ENCODE data around the gene PMPCA. TPM values are rescaled to one million over a fixed set of nuclear protein-coding genes. Genes with fewer than 3 reads are reported as not detected.

Gene PMPCA
- total RNA-seq, 2 experiments from 2014 or later, result 108 to 112 TPM

DNA sequence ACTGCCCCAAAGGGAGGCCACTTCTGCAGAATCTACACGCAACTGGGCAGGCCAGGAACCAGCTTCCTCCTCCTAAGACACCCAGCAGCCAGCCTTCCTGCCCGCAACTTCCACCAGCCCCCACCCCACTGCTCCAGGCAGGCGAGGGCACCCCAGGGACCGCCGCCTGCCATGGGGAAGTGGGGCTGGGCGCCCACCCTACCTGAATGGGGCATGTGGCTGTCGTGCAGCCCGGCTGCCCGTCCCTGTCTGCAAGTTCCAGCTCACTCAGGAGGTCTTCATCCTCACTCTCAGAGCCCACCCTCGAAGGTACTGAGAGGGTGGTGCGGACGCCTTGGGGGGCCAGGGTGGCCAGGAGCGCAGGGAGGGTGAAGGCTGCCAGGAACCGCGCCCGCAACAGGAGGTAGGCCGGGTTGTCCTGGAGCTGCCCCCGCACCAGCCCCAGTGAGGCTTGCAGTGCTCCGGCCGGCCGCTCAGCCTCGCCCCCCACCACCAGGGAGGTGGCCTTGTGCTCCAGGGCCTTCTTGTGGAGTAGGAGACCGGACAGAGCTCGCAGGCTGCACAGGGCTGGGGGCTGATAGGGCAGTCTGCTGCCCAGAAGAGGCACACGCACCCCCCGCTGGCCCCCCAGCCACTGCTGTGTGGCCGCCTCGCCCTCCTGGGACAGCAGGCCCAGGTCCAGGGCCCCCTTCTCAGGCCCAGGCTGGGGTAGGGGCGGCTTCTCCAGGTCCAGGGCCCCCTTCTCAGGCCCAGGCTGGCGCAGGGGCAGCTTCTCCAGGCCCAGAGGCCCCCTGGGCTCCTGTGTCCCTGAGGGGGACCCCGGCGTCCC lies 32.9 kb upstream of the PMPCA start:
- Mint-ChIP-seq H3K27ac (no peak overlapping the region), H3K36me3 (peaks cover 5% of the 10 kb centered on the region), H3K27me3 (no peaks in the 10 kb centered on the region), H3K4me1 (ENCODE audit: low read depth) (no peaks in the 10 kb centered on the region), H3K9me3 (no peaks in the 10 kb centered on the region), H3K4me3 (no peak overlapping the region)
- intact Hi-C loops (cut with micrococcal nuclease), result no loop called here
- CTCF ChIA-PET, result interaction anchor here (1.7 kb wide), 1 partner anchor 14 kb away, joined by 4 read pairs; no protein-coding TSS in a partner anchor
- no peak for DNase-seq
- POLR2A ChIA-PET, result no interaction called here

- ChIA-PET POLR2A (no interaction called here), CTCF (interaction anchor here (1.7 kb wide), 1 partner anchor 13 kb away, joined by 4 read pairs; no protein-coding TSS in a partner anchor)
- intact Hi-C loops (cut with micrococcal nuclease), result no loop called here
- no peaks in the 10 kb centered on the region for H3K4me1 Mint-ChIP-seq (ENCODE audit: low read depth)
- H3K27ac Mint-ChIP-seq, result no peak overlapping the region
- H3K27me3 Mint-ChIP-seq, result no peaks in the 10 kb centered on the region
- peaks cover 8% of the 10 kb centered on the region for H3K36me3 Mint-ChIP-seq
- H3K9me3 Mint-ChIP-seq, result no peaks in the 10 kb centered on the region
- no peak overlapping the region for H3K4me3 Mint-ChIP-seq
- DNase-seq, result no peak
Observed at GRCh38 chr9:136378170-136379002, 32.1 kb upstream of the PMPCA start.

- ChIA-PET POLR2A (no interaction called here), CTCF (no interaction called here)
- DNase-seq, result no peak
- no peak overlapping the region for H3K27ac Mint-ChIP-seq
- H3K4me3 Mint-ChIP-seq, result no peak overlapping the region
- peaks cover 9% of the 10 kb centered on the region for H3K36me3 Mint-ChIP-seq
- no peaks in the 10 kb centered on the region for H3K4me1 Mint-ChIP-seq (ENCODE audit: low read depth)
- no peaks in the 10 kb centered on the region for H3K9me3 Mint-ChIP-seq
- intact Hi-C loops (cut with micrococcal nuclease), result no loop called here
- no peaks in the 10 kb centered on the region for H3K27me3 Mint-ChIP-seq
Observed at GRCh38 chr9:136379003-136379287, 31.5 kb upstream of the PMPCA start.

DNA sequence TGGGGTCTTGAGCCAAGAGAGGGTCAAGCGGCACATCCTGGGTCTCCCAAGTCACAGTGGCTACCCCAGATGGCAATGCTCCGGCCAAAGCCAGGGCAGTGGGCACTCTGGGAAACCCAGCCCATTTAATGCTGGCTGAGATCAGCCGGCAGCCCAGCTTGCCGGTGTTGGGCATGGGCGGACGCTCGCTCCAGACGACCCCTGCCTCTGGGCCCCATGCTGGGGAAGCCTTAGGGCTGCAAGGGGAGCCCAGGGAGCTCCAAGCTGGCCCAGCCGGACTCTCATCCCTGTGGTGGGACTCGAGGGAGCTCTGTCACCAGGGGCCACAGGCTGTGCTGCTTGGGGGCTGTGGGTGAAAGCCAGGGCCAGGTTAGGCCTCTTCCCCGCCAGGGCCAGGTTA lies 31.1 kb upstream of the PMPCA start:
- no peaks in the 10 kb centered on the region for H3K4me1 Mint-ChIP-seq (ENCODE audit: low read depth)
- ChIA-PET POLR2A (no interaction called here), CTCF (no interaction called here)
- no peak for DNase-seq
- no peak overlapping the region for H3K27ac Mint-ChIP-seq
- peaks cover 10% of the 10 kb centered on the region for H3K36me3 Mint-ChIP-seq
- intact Hi-C loops (cut with micrococcal nuclease), result no loop called here
- no peaks in the 10 kb centered on the region for H3K27me3 Mint-ChIP-seq
- H3K9me3 Mint-ChIP-seq, result no peaks in the 10 kb centered on the region
- H3K4me3 Mint-ChIP-seq, result no peak overlapping the region

DNA sequence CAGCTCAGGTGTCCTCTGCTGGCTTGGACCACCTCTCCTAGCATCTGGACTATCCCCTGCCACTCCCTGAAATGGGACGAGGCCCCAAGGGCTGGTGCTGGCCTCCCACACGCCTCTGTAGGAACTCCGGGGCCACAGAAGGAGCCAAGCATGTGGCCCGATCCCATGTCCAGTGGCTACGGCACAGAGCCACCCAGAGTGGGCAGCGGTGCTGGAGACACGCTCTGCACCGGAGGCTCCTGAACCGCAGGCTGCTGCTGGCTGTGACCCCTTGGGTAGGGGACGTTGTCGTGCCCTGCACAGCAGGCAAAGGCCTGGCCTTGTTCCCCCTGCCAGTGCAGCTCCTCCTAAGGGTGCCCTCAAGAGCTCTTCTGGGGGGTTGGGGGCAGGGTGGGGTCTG lies 30.6 kb upstream of the PMPCA start:
- Mint-ChIP-seq H3K9me3 (no peaks in the 10 kb centered on the region), H3K4me3 (no peak overlapping the region), H3K27ac (no peak overlapping the region), H3K4me1 (ENCODE audit: low read depth) (no peaks in the 10 kb centered on the region), H3K27me3 (no peaks in the 10 kb centered on the region), H3K36me3 (peaks cover 15% of the 10 kb centered on the region)
- intact Hi-C loops (cut with micrococcal nuclease), result no loop called here
- POLR2A ChIA-PET, result no interaction called here
- no peak for DNase-seq
- CTCF ChIA-PET, result no interaction called here

DNA sequence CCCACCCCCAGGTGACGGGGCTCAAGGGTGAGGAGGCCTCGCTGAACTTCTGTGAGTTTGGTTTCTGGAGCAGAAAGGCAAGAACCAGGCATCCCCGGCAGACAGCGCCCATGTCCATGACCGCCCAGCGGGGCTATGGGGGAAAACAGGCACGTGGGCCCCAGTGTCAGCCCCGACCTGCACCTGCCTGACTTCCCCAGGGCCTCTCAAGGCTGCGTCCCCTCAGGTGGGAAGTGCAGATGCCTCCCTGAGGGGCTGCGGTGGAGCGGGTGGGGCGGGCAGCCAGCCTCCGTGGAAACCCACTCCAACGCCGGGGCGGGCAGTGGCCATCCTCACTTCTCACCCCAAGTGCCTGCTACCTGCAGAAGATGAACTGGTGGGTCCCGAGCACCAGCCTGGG lies 30.1 kb upstream of the PMPCA start:
- ChIA-PET POLR2A (no interaction called here), CTCF (no interaction called here)
- H3K4me3 Mint-ChIP-seq, result no peak overlapping the region
- H3K27ac Mint-ChIP-seq, result no peak overlapping the region
- intact Hi-C loops (cut with micrococcal nuclease), result no loop called here
- H3K36me3 Mint-ChIP-seq, result peaks cover 16% of the 10 kb centered on the region
- no peak for DNase-seq
- H3K4me1 Mint-ChIP-seq (ENCODE audit: low read depth), result no peaks in the 10 kb centered on the region
- H3K27me3 Mint-ChIP-seq, result no peaks in the 10 kb centered on the region
- no peaks in the 10 kb centered on the region for H3K9me3 Mint-ChIP-seq

- H3K9me3 Mint-ChIP-seq, result no peaks in the 10 kb centered on the region
Observed at GRCh38 chr9:136381311-136381710, 29.1 kb upstream of the PMPCA start.

DNA sequence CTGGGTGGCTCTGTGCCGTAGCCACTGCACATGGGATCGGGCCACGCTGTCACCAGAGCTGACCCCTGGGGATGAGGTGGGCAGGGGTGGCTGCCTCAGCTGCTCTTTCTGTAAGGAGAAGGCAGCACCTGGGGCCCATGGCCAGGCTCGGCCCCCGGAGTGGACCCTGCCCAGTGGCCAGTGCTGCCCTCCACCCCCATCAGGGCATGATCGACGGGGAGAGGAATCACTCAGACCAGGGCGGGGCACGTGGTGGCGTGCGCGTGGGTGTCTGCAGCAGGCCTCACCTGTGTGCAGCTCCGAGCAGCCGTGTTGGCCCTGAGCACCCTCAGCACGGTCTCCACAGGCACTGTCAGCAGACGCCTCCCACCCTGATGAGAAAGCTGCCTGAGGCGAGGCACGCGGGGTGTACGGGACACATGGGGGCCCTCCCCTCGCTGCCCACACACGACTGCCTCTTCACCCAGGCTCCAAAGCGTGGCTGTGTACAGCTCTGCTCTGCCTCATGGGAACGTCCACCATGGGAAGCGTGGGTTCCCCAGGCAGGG lies 28.4 kb upstream of the PMPCA start:
- CTCF ChIA-PET, result interaction anchor here (1.0 kb wide), 1 partner anchor 18 kb away, joined by 3 read pairs; the partner anchor contains the start of gene DNLZ
- POLR2A ChIA-PET, result no interaction called here
- intact Hi-C loops (cut with micrococcal nuclease), result no loop called here
- peaks cover 2% of the 10 kb centered on the region for H3K4me1 Mint-ChIP-seq (ENCODE audit: low read depth)
- no peak overlapping the region for H3K4me3 Mint-ChIP-seq
- no peak overlapping the region for H3K27ac Mint-ChIP-seq
- H3K36me3 Mint-ChIP-seq, result peaks cover 16% of the 10 kb centered on the region
- no peaks in the 10 kb centered on the region for H3K27me3 Mint-ChIP-seq
- no peaks in the 10 kb centered on the region for H3K9me3 Mint-ChIP-seq
- DNase-seq, result no peak

More at GRCh38 chr9:136381311-136381710, 29.1 kb upstream of the PMPCA start:
- H3K36me3 Mint-ChIP-seq, result peaks cover 16% of the 10 kb centered on the region
- CTCF ChIA-PET, result no interaction called here
- intact Hi-C loops (cut with micrococcal nuclease), result no loop called here
- peaks cover 2% of the 10 kb centered on the region for H3K4me1 Mint-ChIP-seq (ENCODE audit: low read depth)
- H3K27me3 Mint-ChIP-seq, result no peaks in the 10 kb centered on the region
- H3K4me3 Mint-ChIP-seq, result no peak overlapping the region
- no peak overlapping the region for H3K27ac Mint-ChIP-seq
- POLR2A ChIA-PET, result no interaction called here
- DNase-seq, result no peak

DNA sequence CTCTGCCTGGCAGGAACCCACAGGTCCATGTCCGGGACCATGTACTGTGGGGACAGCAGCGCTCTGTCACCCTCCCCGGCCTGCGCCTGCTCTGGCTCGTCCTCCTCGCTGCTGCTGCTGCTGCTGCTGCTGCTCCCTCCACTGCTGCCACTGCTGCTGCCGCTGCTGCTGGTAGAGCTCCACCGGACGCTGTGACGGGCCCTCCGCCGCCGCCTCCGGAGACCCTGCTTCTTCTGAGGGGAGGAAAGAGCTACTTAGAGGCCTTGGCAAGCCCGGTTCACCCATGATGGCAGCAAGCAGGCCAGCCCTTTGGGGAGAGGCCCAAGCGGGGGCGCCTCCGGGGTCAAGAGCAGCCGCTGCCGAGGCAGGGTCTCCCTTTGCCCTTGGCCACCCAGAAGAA lies 27.0 kb upstream of the PMPCA start:
- no peak overlapping the region for H3K4me3 Mint-ChIP-seq
- H3K36me3 Mint-ChIP-seq, result peaks cover 22% of the 10 kb centered on the region
- no peaks in the 10 kb centered on the region for H3K9me3 Mint-ChIP-seq
- CTCF ChIA-PET, result no interaction called here
- H3K27ac Mint-ChIP-seq, result no peak overlapping the region
- POLR2A ChIA-PET, result no interaction called here
- no peaks in the 10 kb centered on the region for H3K27me3 Mint-ChIP-seq
- peaks cover 2% of the 10 kb centered on the region for H3K4me1 Mint-ChIP-seq (ENCODE audit: low read depth)
- no peak for DNase-seq
- intact Hi-C loops (cut with micrococcal nuclease), result no loop called here

DNA sequence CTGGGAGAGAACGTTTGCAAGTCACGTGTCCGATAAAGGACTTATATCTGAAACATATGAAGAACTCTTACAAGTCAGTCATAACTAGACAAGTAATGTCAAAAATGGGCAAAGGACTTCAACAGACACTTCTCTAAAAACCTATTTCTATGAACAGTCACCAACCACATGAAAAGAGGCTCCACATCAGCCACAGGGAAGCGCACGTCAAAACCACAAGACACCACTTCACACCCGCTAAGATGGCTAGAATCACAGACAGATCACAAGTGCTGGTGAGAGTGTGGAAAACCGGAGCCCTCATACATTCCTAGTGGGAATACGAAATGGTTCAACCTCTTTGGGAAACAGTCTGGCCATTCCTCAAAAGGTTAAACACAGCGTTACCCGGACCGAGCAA lies 25.4 kb upstream of the PMPCA start:
- Mint-ChIP-seq H3K27me3 (no peaks in the 10 kb centered on the region), H3K27ac (no peak overlapping the region), H3K4me1 (ENCODE audit: low read depth) (peaks cover 2% of the 10 kb centered on the region), H3K4me3 (no peak overlapping the region), H3K9me3 (no peaks in the 10 kb centered on the region), H3K36me3 (peaks cover 29% of the 10 kb centered on the region)
- intact Hi-C loops (cut with micrococcal nuclease), result no loop called here
- no peak for DNase-seq
- CTCF ChIA-PET, result interaction anchor here (1.0 kb wide), 1 partner anchor 22 kb away, joined by 4 read pairs; the partner anchor contains the start of gene DNLZ
- POLR2A ChIA-PET, result no interaction called here

- intact Hi-C loops (cut with micrococcal nuclease), result no loop called here
- no peak overlapping the region for H3K27ac Mint-ChIP-seq
- H3K27me3 Mint-ChIP-seq, result no peaks in the 10 kb centered on the region
- no peaks in the 10 kb centered on the region for H3K9me3 Mint-ChIP-seq
- peaks cover 2% of the 10 kb centered on the region for H3K4me1 Mint-ChIP-seq (ENCODE audit: low read depth)
- no peak for DNase-seq
- H3K4me3 Mint-ChIP-seq, result no peak overlapping the region
- ChIA-PET POLR2A (interaction anchor here (0.6 kb wide), 1 partner anchor 765 kb away, joined by 3 read pairs; no protein-coding TSS in a partner anchor), CTCF (interaction anchor here (1.0 kb wide), 1 partner anchor 23 kb away, joined by 4 read pairs; the partner anchor contains the start of gene DNLZ)
- peaks cover 29% of the 10 kb centered on the region for H3K36me3 Mint-ChIP-seq
Observed at GRCh38 chr9:136386018-136386417, 24.4 kb upstream of the PMPCA start.

GRCh38 chr9:136387217-136387616 lies 23.2 kb upstream of the PMPCA start:
- DNase-seq, result no peak
- H3K9me3 Mint-ChIP-seq, result no peaks in the 10 kb centered on the region
- peaks cover 2% of the 10 kb centered on the region for H3K4me1 Mint-ChIP-seq (ENCODE audit: low read depth)
- no peak overlapping the region for H3K27ac Mint-ChIP-seq
- peaks cover 37% of the 10 kb centered on the region for H3K36me3 Mint-ChIP-seq
- no peak overlapping the region for H3K4me3 Mint-ChIP-seq
- ChIA-PET POLR2A (interaction anchor here (1.0 kb wide), 1 partner anchor 12 kb away, joined by 3 read pairs; no protein-coding TSS in a partner anchor), CTCF (interaction anchor here (0.6 kb wide), 1 partner anchor 101 kb away, joined by 3 read pairs; no protein-coding TSS in a partner anchor)
- no peaks in the 10 kb centered on the region for H3K27me3 Mint-ChIP-seq
- intact Hi-C loops (cut with micrococcal nuclease), result no loop called here

Data from activated CD4-positive, alpha-beta memory T cell treated with anti-CD3 and anti-CD28 coated beads for 36 hours (primary cell).